Spleen (tissue), 7 donors: ENCODE measurements around the gene GIMD1.

Experiments used
- CTCF ChIP-seq, 11 experiments: fragments of 200-600 bp in 7 of 11; fragments of 450-650 bp in 4 of 11; sonication (generic) in 4 of 11; IDR thresholded peaks in 8 of 11; conservative IDR thresholded peaks in 3 of 11; 1 replicate in 7 of 11; 2 replicates in 4 of 11; pipeline versions ENCODE4 v1.4.0 to v1.8.0; 2016 to 2021; ENCODE audit warnings: antibody characterized with exemption in 11 of 11, inconsistent platforms in 4 of 11, mild to moderate bottlenecking in 1 of 11
- POLR2A ChIP-seq, 3 donors: fragments of 450-650 bp; IDR thresholded peaks; one replicate each; pipeline ENCODE4 v1.5.1; 2017; ENCODE audit warnings: antibody characterized with exemption in 3 of 3, mild to moderate bottlenecking in 1 of 3
- POLR2AphosphoS5 ChIP-seq, 3 donors: sonication (generic); formaldehyde crosslinking; IDR thresholded peaks; one replicate each; pipeline ENCODE4 v1.5.1; 2017; ENCODE audit warnings: antibody characterized with exemption in 3 of 3
- donor health status: DM: no; HTN: no; CAD: no; lungs with moderate emphysema.
- donor health status: DM: no; HTN: no; CAD: no.
- donor health status: DM: no; HTN: no; CAD: no.

- TF ChIP-seq POLR2A (IDR thresholded peaks at IDR 0.05) (no peak), CTCF (IDR thresholded peaks at IDR 0.05 in 8 of 11, conservative IDR thresholded peaks at IDR 0.05 in 3 of 11) (no peak), POLR2AphosphoS5 (IDR thresholded peaks at IDR 0.05) (no peak)
Measured at GRCh38 chr4:106314960-106315359, 53.6 kb downstream of the GIMD1 start.
